ENCODE data around the gene ARHGEF16.

Gene ARHGEF16

GRCh38 chr1:3483380-3483779 is 28.9 kb downstream of the ARHGEF16 start:
- H3K36me3 ChIP-seq (ENCODE audit: insufficient read depth, low read length) = no peaks in the 10 kb centered on the region
- no peak overlapping the region for H3K4me3 ChIP-seq (ENCODE audit: low read length)
- peaks cover 2% of the 10 kb centered on the region for H3K9me3 ChIP-seq (ENCODE audit: low read length)
- H3K4me1 ChIP-seq (ENCODE audit: insufficient read depth, low read length) = no peaks in the 10 kb centered on the region
- H2AFZ ChIP-seq (ENCODE audit: low read depth, low read length) = no peak overlapping the region
- H3K27me3 ChIP-seq (ENCODE audit: insufficient read depth, low read length) = no peaks in the 10 kb centered on the region

- Histone ChIP-seq H2AFZ (ENCODE audit: low read depth, low read length) (no peak overlapping the region), H3K36me3 (ENCODE audit: insufficient read depth, low read length) (no peaks in the 10 kb centered on the region), H3K27me3 (ENCODE audit: insufficient read depth, low read length) (no peaks in the 10 kb centered on the region), H3K9me3 (ENCODE audit: low read length) (peaks cover 4% of the 10 kb centered on the region), H3K4me3 (ENCODE audit: low read length) (no peak overlapping the region), H3K4me1 (ENCODE audit: insufficient read depth, low read length) (no peaks in the 10 kb centered on the region)
These were observed 29.5 kb downstream of the ARHGEF16 start for GRCh38 chr1:3483801-3484444.

- Histone ChIP-seq H2AFZ (ENCODE audit: low read depth, low read length) (no peak overlapping the region), H3K36me3 (ENCODE audit: insufficient read depth, low read length) (no peaks in the 10 kb centered on the region), H3K4me1 (ENCODE audit: insufficient read depth, low read length) (no peaks in the 10 kb centered on the region), H3K9me3 (ENCODE audit: low read length) (peaks cover 5% of the 10 kb centered on the region), H3K4me3 (ENCODE audit: low read length) (no peak overlapping the region), H3K27me3 (ENCODE audit: insufficient read depth, low read length) (no peaks in the 10 kb centered on the region)
These were observed 30.6 kb downstream of the ARHGEF16 start for GRCh38 chr1:3485016-3485415.

GRCh38 chr1:3488432-3488831 is 34.0 kb downstream of the ARHGEF16 start:
- no peaks in the 10 kb centered on the region for H3K36me3 ChIP-seq (ENCODE audit: insufficient read depth, low read length)
- H3K27me3 ChIP-seq (ENCODE audit: insufficient read depth, low read length) = no peaks in the 10 kb centered on the region
- no peak overlapping the region for H2AFZ ChIP-seq (ENCODE audit: low read depth, low read length)
- peaks cover 5% of the 10 kb centered on the region for H3K9me3 ChIP-seq (ENCODE audit: low read length)
- peaks cover 2% of the 10 kb centered on the region for H3K4me1 ChIP-seq (ENCODE audit: insufficient read depth, low read length)
- H3K4me3 ChIP-seq (ENCODE audit: low read length) = no peak overlapping the region

- Histone ChIP-seq H3K4me3 (ENCODE audit: low read length) (no peak overlapping the region), H3K4me1 (ENCODE audit: insufficient read depth, low read length) (peaks cover 2% of the 10 kb centered on the region), H3K9me3 (ENCODE audit: low read length) (peaks cover 5% of the 10 kb centered on the region), H2AFZ (ENCODE audit: low read depth, low read length) (no peak overlapping the region), H3K36me3 (ENCODE audit: insufficient read depth, low read length) (no peaks in the 10 kb centered on the region), H3K27me3 (ENCODE audit: insufficient read depth, low read length) (no peaks in the 10 kb centered on the region)
These were observed 35.7 kb downstream of the ARHGEF16 start for GRCh38 chr1:3490046-3490745.

- Histone ChIP-seq H3K27me3 (ENCODE audit: insufficient read depth, low read length) (no peaks in the 10 kb centered on the region), H3K4me3 (ENCODE audit: low read length) (no peak overlapping the region), H2AFZ (ENCODE audit: low read depth, low read length) (no peak overlapping the region), H3K4me1 (ENCODE audit: insufficient read depth, low read length) (peaks cover 2% of the 10 kb centered on the region), H3K36me3 (ENCODE audit: insufficient read depth, low read length) (no peaks in the 10 kb centered on the region), H3K9me3 (ENCODE audit: low read length) (peaks cover 5% of the 10 kb centered on the region)
These were observed 37.1 kb downstream of the ARHGEF16 start for GRCh38 chr1:3491291-3492246.

GRCh38 chr1:3492545-3493246 is 38.2 kb downstream of the ARHGEF16 start:
- Histone ChIP-seq H3K27me3 (ENCODE audit: insufficient read depth, low read length) (no peaks in the 10 kb centered on the region), H2AFZ (ENCODE audit: low read depth, low read length) (no peak overlapping the region), H3K36me3 (ENCODE audit: insufficient read depth, low read length) (no peaks in the 10 kb centered on the region), H3K4me1 (ENCODE audit: insufficient read depth, low read length) (peaks cover 9% of the 10 kb centered on the region), H3K4me3 (ENCODE audit: low read length) (no peak overlapping the region), H3K9me3 (ENCODE audit: low read length) (peaks cover 5% of the 10 kb centered on the region)

- no peak overlapping the region for H2AFZ ChIP-seq (ENCODE audit: low read depth, low read length)
- peaks cover 13% of the 10 kb centered on the region for H3K4me1 ChIP-seq (ENCODE audit: insufficient read depth, low read length)
- no peaks in the 10 kb centered on the region for H3K27me3 ChIP-seq (ENCODE audit: insufficient read depth, low read length)
- H3K9me3 ChIP-seq (ENCODE audit: low read length) = no peaks in the 10 kb centered on the region
- H3K4me3 ChIP-seq (ENCODE audit: low read length) = no peak overlapping the region
- H3K36me3 ChIP-seq (ENCODE audit: insufficient read depth, low read length) = no peaks in the 10 kb centered on the region
These were observed 40.1 kb downstream of the ARHGEF16 start for GRCh38 chr1:3494321-3495308.

GRCh38 chr1:3495776-3496745 is 41.6 kb downstream of the ARHGEF16 start:
- Histone ChIP-seq H2AFZ (ENCODE audit: low read depth, low read length) (no peak overlapping the region), H3K9me3 (ENCODE audit: low read length) (no peaks in the 10 kb centered on the region), H3K4me1 (ENCODE audit: insufficient read depth, low read length) (peaks cover 13% of the 10 kb centered on the region), H3K4me3 (ENCODE audit: low read length) (no peak overlapping the region), H3K36me3 (ENCODE audit: insufficient read depth, low read length) (no peaks in the 10 kb centered on the region), H3K27me3 (ENCODE audit: insufficient read depth, low read length) (no peaks in the 10 kb centered on the region)

GRCh38 chr1:3496916-3497315 is 42.5 kb downstream of the ARHGEF16 start:
- no peak overlapping the region for H3K4me3 ChIP-seq (ENCODE audit: low read length)
- no peaks in the 10 kb centered on the region for H3K9me3 ChIP-seq (ENCODE audit: low read length)
- H3K36me3 ChIP-seq (ENCODE audit: insufficient read depth, low read length) = no peaks in the 10 kb centered on the region
- peaks cover 11% of the 10 kb centered on the region for H3K4me1 ChIP-seq (ENCODE audit: insufficient read depth, low read length)
- no peak overlapping the region for H2AFZ ChIP-seq (ENCODE audit: low read depth, low read length)
- H3K27me3 ChIP-seq (ENCODE audit: insufficient read depth, low read length) = no peaks in the 10 kb centered on the region

- H3K9me3 ChIP-seq (ENCODE audit: low read length) = no peaks in the 10 kb centered on the region
These were observed 43.1 kb downstream of the ARHGEF16 start for GRCh38 chr1:3497521-3497920.

More at GRCh38 chr1:3497521-3497920, 43.1 kb downstream of the ARHGEF16 start:
- Histone ChIP-seq H3K4me1 (ENCODE audit: insufficient read depth, low read length) (peaks cover 11% of the 10 kb centered on the region), H3K36me3 (ENCODE audit: insufficient read depth, low read length) (no peaks in the 10 kb centered on the region), H3K4me3 (ENCODE audit: low read length) (no peak overlapping the region), H2AFZ (ENCODE audit: low read depth, low read length) (no peak overlapping the region), H3K27me3 (ENCODE audit: insufficient read depth, low read length) (no peaks in the 10 kb centered on the region)

Measured in neuron (in vitro differentiated cells).